ENCODE results near the gene ELOF1.
A peak's percentile ranks its signal among the peaks of the same experiment; 100 is the strongest.
"Not testable (repeated sequence)": the region's sequence is repeated elsewhere in the genome, so short reads cannot be mapped to it uniquely, and the experiment has no call there.

ELOF1 gene

DNA sequence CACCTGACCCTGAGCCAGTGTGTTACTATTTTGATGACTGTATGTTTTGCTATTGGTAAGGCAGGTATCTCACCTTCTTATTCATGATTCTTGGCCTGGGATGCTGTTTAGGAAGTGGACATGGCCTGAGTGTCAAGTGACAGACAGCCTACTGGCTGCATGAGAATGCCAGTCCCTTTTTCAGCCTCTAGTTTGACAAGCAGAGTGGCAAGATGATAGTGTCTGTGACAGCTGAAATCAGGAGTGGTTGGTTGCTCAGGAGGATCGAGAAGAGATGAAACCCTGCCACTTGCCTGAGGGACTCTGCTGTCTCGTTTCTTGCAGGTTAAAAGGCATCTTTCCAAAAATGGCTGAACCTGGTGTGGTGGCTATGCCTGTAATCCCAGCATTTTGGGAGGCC, 7.1 kb upstream of the ELOF1 start:
- no peak for DNase-seq

GRCh38 chr19:11565649-11565980, 6.6 kb upstream of the ELOF1 start:
- not testable (repeated sequence) for DNase-seq

DNA sequence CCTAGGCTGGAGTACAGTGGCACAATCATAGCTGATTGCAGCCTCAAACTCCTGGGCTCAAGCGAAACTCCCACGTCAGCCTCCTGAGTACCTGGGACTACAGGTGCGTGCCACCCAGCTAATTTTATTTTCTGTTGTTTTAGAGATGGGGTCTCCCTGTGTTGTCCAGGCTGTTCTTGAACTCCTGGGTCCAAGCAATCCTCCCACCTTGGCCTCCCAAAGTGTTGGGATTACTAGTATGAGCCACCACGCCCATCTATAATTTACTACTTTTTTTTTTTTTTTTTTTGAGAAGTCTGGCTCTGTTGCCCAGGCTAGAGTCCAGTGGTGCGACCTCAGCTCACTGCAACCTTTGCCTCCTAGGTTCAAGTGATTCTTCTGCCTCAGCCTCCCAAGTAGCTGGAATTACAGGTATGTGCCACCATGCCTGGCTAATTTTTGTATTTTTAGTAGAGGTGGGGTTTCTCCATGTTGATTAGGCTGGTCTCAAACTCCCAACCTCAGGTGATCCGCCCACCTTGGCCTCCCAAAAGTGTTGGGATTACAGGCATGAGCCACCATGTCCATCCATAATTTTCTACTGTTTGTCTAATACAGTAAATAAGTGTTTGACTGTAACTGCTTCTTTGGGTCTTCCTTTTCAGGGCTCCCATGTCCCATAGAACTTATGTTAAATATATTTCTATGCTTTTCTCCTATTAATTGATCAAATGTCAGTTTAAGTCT, 5.2 kb upstream of the ELOF1 start:
- not testable (repeated sequence) for DNase-seq

GRCh38 chr19:11563532-11563931, 4.5 kb upstream of the ELOF1 start:
- no peak for DNase-seq

GRCh38 chr19:11560404-11561051, 1.5 kb upstream of the ELOF1 start:
- no peak for DNase-seq

DNA sequence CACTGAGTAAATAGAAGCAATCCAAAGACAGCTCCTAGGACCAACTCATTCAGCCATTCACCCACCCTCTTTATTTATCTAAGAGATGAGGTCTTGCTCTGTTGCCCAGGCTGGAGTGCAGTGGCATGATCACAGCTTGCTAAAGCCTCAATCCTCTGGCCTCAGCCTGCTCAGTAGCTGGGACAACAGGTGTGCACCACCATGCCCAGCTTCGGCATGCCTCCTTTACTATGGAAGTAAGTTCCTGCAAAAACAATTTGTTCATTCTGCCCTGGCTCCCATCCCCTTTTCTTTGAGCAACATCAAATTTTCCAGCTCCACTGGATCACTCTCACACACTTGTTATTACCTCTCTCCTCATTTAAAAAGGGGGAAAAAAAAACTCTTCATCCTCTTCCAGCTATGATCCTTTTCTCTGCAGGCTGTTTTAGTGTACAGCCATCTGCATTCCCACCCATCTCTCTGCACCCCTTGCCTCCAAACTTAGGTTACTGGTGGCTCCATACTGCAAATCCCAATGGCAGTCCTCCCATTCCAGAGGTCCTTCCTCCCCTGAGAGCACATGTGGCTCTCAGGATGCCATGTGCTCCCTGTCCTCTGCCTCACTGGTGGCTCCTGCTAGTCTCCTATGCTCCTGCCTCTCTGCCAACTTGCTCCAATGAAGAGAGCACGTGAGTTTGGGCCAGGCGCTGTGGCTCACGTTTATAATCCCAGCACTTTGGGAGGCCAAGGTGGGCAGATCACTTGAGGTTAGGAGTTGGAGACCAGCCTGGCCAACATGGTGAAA, 2.2 kb downstream of the ELOF1 start:
- no peak for DNase-seq

GRCh38 chr19:11555246-11555645, 3.8 kb downstream of the ELOF1 start:
- no peak for DNase-seq

GRCh38 chr19:11554160-11554559, 4.9 kb downstream of the ELOF1 start:
- no peak for DNase-seq

GRCh38 chr19:11552666-11553372, 6.2 kb downstream of the ELOF1 start:
- no peak for DNase-seq

- no peak for DNase-seq
Measured at GRCh38 chr19:11551603-11552235, 7.3 kb downstream of the ELOF1 start.

GRCh38 chr19:11550265-11550664, 8.8 kb downstream of the ELOF1 start:
- DNase-seq: no peak

DNA sequence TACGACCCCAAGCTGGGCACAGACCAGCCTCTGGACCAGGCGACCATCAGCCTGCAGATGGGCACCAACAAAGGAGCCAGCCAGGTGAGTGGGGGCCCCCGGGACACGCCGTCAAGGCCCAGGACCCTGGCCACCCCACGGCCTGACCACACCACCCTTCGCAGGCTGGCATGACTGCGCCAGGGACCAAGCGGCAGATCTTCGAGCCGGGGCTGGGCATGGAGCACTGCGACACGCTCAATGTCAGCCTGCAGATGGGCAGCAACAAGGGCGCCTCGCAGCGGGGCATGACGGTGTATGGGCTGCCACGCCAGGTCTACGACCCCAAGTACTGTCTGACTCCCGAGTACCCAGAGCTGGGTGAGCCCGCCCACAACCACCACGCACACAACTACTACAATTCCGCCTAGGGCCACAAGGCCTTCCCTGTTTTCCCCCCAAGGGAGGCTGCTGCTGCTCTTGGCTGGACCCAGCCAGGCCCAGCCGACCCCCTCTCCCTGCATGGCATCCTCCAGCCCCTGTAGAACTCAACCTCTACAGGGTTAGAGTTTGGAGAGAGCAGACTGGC, 9.6 kb downstream of the ELOF1 start:
- DNase-seq: no peak

DNA sequence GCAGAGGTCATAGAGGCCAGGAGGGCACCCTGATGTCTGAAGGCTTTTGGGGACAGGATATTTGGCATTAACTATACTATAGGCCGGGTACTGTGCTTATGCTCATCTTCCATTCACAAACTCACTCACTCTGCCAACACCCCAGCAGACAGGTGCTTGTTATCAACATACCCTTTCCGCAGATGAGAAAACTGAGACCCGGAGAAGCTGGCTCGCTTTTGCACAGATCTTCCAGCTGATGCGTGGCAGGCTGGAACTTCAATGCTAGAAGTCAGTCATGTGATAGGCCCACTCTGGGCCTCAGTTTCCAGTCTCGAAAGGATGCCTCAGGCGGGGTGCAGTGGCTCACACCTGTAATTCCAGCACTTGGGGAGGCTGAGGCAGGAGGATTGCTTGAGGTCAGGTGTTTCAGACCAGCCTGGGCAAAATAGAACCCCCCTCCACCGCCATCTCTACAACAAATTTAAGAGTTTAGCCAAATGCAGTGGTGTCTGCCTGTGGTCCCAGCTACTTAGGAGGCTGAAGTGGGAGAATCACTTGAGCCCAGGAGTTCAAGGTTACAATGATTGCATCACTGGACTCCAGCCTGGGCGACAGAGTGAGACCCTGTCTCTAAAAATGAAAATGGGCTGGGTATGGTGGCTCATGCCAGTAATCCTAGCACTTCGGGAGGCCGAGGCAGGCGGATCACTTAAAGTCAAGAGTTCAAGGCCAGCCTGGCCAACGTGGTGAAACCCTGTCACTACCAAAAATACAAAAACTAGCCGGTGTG, 10.9 kb downstream of the ELOF1 start:
- no peak for DNase-seq

- no peak for DNase-seq
Measured at GRCh38 chr19:11541238-11541637, 17.8 kb downstream of the ELOF1 start.

DNA sequence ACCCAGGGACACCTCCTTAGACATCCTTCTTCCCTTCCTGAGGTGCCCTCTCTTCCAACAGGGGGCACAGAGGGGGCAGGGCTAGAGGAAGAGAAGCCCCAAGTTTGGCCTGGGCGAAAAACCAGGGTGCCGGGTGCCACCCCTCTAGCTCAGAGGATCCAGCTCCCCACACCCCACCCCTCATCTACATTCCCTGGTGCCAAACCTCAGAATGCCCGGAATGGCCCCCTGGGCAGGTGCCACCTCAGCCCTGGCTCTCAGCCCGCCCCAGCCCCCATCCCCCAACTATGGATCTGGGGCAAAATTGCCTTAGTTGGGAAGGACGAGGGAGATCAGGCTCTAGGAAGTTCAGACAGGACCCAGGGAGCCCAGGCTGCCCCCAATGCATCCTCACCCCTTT, 18.4 kb downstream of the ELOF1 start:
- no peak for DNase-seq

DNA sequence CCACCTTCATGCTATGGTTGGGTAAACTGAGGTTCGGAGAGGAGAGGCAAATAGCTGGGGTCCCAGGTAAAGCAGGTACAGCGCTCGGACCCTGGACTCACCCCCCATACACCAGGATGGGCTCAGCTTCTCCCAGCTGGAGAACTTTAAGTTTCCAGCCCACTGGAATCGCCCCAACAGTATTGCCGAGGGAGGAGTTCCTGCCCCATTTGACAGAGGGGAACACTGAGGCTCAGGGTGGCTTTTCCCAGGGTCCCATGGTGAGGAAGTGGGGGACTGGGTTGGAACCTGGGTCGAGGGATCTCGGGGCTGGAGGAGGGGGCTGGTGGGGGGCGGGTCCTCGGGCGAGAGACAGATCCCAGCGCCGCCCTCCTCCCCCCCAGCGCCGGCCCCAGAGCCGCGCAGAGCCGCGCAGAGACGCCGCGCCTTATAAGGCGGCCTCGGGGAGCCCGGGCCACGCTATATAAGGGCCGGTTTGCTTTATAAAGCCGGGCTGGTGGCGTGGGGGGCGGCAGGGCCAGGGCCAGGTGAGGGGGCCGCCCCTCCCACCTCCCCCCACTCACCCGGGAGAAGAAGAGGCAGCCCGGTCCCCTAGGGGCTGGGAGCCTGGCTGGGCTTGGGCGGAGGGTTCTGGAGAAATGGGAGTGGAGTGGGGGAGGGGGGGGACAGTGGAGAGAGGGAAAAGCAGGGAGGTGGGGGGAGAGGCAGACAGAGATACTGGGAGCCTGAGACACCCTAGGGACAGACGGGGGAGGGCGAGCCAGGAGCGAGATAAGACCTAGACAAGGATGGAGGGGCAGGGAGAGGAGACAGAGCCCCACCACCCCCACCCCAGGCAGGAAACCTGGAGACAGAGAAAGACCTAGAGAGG, 19.3 kb downstream of the ELOF1 start:
- DNase-seq: no peak

DNA sequence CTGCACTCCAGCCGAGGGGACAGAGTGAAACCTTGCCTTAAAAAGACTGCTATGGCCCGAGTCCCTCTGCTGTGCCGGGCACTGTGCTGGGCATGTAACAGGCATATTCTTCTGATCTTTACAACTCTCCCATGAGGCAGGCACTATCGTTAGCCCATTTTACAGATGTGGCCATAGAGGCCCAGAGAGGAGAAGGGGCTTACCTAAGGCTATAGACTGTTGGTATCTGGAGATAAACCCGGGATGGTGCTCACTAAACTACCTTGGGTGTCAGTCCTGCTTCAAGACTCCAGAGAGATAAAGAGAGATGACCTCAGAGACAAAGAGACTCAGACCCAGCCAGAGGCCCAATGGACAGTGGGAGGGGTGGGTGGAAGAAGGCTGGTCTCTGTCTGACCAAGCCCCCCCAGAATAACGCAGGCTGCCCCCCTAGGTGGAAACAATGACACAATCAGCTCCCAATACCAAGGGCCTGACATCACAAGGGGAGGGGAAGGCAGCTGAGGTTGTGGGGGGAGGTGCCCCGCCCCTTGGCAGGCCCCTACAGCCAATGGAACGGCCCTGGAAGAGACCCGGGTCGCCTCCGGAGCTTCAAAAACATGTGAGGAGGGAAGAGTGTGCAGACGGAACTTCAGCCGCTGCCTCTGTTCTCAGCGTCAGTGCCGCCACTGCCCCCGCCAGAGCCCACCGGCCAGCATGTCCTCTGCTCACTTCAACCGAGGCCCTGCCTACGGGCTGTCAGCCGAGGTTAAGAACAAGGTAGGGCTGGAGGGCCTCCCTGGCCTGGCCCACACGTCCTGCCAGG, 20.6 kb downstream of the ELOF1 start, which contains the start of gene CNN1:
CNN1 (plus strand) TSS at position 620 of the 805 bp plus-strand sequence; CDS start at position 697, 77 bp downstream.
- no peak for DNase-seq

DNA sequence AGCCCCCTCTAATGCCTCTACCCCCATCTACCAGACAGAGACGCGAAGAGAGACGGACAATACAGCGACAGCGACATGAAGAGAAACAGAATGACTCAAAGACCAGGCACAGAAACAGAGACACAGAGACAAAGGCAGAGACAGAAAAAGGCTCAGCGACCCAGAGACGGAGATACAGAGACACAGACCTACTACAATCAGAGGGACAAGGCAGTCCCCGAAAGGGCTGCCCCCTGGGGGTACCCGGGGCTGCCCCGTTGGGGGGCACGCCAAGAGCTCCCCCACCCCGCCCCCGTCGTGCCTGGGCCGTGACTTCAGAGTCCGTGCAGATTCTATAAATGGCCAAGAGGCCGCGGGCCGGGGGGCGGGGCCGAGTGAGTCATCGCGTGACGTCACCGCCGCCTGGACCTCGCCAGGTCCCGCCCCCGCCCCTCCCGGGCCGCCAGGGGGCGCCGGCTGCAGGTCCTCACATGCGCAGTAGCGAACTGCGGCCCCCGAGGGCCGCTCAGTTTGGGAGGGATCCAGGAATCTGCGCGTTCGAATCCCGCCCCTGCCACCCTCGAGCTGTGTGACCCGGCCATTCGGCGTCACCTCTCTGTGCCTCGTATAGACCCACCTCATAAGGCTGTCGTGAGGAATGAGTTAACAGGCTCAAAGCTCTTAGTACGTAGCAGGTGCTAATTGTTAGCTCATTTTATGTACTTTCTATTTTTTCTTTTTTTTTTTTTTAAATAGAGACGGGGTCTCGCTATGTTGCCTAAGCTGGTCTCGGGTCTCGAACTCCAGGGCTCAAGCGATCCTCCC, 23.0 kb downstream of the ELOF1 start:
- DNase-seq: peak; percentile 95

- no peak for DNase-seq
Measured at GRCh38 chr19:11534948-11535347, 24.1 kb downstream of the ELOF1 start.

Data from activated CD4-positive, CD25-positive, alpha-beta regulatory T cell treated with anti-CD3 and anti-CD28 coated beads, Interleukin-2, amount 50 U/mL, for 72 hours (primary cell).